Measurements from ENCODE around the gene BOLA3.

BOLA3 gene

GRCh38 chr2:74087696-74088095 lies 60.0 kb downstream of the BOLA3 start:
- H3K27ac ChIP-seq (ENCODE audit: low read length) = no peak overlapping the region
- peaks cover 41% of the 10 kb centered on the region for H3K36me3 ChIP-seq (ENCODE audit: control insufficient read depth, low read depth, low read length)
- no peaks in the 10 kb centered on the region for H3K4me1 ChIP-seq (ENCODE audit: control insufficient read depth, low read depth, low read length)
- H3K4me3 ChIP-seq (ENCODE audit: low read length) = no peak overlapping the region
- H3K9me3 ChIP-seq (ENCODE audit: control insufficient read depth, low read depth, low read length) = no peaks in the 10 kb centered on the region
- no peak overlapping the region for H3K9ac ChIP-seq (ENCODE audit: low read length)
- H3K27me3 ChIP-seq (ENCODE audit: control insufficient read depth, insufficient read depth, low read length) = no peaks in the 10 kb centered on the region

GRCh38 chr2:74086021-74086420 lies 61.7 kb downstream of the BOLA3 start:
- Histone ChIP-seq H3K9me3 (ENCODE audit: control insufficient read depth, low read depth, low read length) (no peaks in the 10 kb centered on the region), H3K4me3 (ENCODE audit: low read length) (no peak overlapping the region), H3K27ac (ENCODE audit: low read length) (no peak overlapping the region), H3K36me3 (ENCODE audit: control insufficient read depth, low read depth, low read length) (peaks cover 35% of the 10 kb centered on the region), H3K27me3 (ENCODE audit: control insufficient read depth, insufficient read depth, low read length) (no peaks in the 10 kb centered on the region), H3K4me1 (ENCODE audit: control insufficient read depth, low read depth, low read length) (no peaks in the 10 kb centered on the region), H3K9ac (ENCODE audit: low read length) (no peak overlapping the region)
